Common myeloid progenitor, CD34-positive (primary cell): ENCODE results near the gene TTC23.

Experiments
- CTCF ChIA-PET: fragments of 350-600 bp; sonication (Branson Sonifier 250); formaldehyde crosslinking; loops from one replicate; lab custom pipeline; 2021; ENCODE audit warnings: antibody characterized with exemption; lab: Charles Lee
- POLR2A ChIA-PET: fragments of 350-600 bp; sonication (Branson Sonifier 250); formaldehyde crosslinking; loops from one replicate; lab custom pipeline; 2021; ENCODE audit warnings: antibody characterized with exemption; lab: Charles Lee
- DNase-seq, 3 donors: peaks; one replicate each; pipeline versions ENCODE4 v3.0.0 to v3.0.0-alpha.2; 2013
- H3K27ac ChIP-seq, 2 experiments: 1 replicate in 1 of 2; 2 replicates in 1 of 2; pipeline ENCODE4 v1.7.0; 2013; ENCODE audit warnings: inconsistent platforms in 2 of 2, low read length in 2 of 2, mild to moderate bottlenecking in 2 of 2, low read depth in 1 of 2, moderate library complexity in 1 of 2; ENCODE audit not compliant: severe bottlenecking in 2 of 2, insufficient read depth in 1 of 2, poor library complexity in 1 of 2
- H3K27me3 ChIP-seq, 5 experiments: replicated peaks in 2 of 5; 1 replicate in 3 of 5; 2 replicates in 2 of 5; pipeline versions ENCODE4 v1.6.1 to v1.7.0; 2013; ENCODE audit warnings: low read length in 4 of 5, mild to moderate bottlenecking in 2 of 5, moderate library complexity in 2 of 5, inconsistent platforms in 1 of 5; ENCODE audit not compliant: insufficient read depth in 5 of 5, control insufficient read depth in 4 of 5
- H3K36me3 ChIP-seq, 4 experiments: 1 replicate in 2 of 4; 2 replicates in 2 of 4; pipeline versions ENCODE4 v1.6.1 to v1.7.0; 2013; ENCODE audit warnings: low read length in 3 of 4, control low read depth in 1 of 4, mild to moderate bottlenecking in 1 of 4; ENCODE audit not compliant: control insufficient read depth in 4 of 4, insufficient read depth in 4 of 4
- H3K4me1 ChIP-seq, 4 experiments: 1 replicate in 3 of 4; 2 replicates in 1 of 4; pipeline versions ENCODE4 v1.6.1 to v1.7.1; 2013; ENCODE audit warnings: low read length in 3 of 4, mild to moderate bottlenecking in 3 of 4, control low read depth in 1 of 4, inconsistent platforms in 1 of 4, moderate library complexity in 1 of 4; ENCODE audit not compliant: control insufficient read depth in 4 of 4, insufficient read depth in 4 of 4; ENCODE audit errors: control extremely low read depth in 1 of 4
- H3K4me3 ChIP-seq, 7 experiments: 1 replicate in 4 of 7; 2 replicates in 3 of 7; pipeline versions ENCODE4 v1.5.1 to v1.7.0; 2013; ENCODE audit warnings: mild to moderate bottlenecking in 7 of 7, low read length in 6 of 7, moderate library complexity in 6 of 7, inconsistent platforms in 2 of 7, low read depth in 2 of 7, control low read depth in 1 of 7; ENCODE audit not compliant: insufficient read depth in 4 of 7, control insufficient read depth in 1 of 7; ENCODE audit errors: extremely low read depth in 1 of 7
- H3K9me3 ChIP-seq, 5 experiments: 1 replicate in 4 of 5; 2 replicates in 1 of 5; pipeline versions ENCODE4 v1.6.1 to v1.7.1; 2013; ENCODE audit warnings: low read length in 4 of 5, mild to moderate bottlenecking in 2 of 5, inconsistent platforms in 1 of 5, low read depth in 1 of 5, moderate library complexity in 1 of 5; ENCODE audit not compliant: control insufficient read depth in 4 of 5, insufficient read depth in 2 of 5; ENCODE audit errors: control extremely low read depth in 1 of 5
- WGBS: methylation state at CpG from one replicate; pipeline ENCODE4 v1.1.5; 2013; ENCODE audit not compliant: insufficient coverage; 5-methylcytosine and 5-hydroxymethylcytosine counted together

The TTC23 gene

DNA sequence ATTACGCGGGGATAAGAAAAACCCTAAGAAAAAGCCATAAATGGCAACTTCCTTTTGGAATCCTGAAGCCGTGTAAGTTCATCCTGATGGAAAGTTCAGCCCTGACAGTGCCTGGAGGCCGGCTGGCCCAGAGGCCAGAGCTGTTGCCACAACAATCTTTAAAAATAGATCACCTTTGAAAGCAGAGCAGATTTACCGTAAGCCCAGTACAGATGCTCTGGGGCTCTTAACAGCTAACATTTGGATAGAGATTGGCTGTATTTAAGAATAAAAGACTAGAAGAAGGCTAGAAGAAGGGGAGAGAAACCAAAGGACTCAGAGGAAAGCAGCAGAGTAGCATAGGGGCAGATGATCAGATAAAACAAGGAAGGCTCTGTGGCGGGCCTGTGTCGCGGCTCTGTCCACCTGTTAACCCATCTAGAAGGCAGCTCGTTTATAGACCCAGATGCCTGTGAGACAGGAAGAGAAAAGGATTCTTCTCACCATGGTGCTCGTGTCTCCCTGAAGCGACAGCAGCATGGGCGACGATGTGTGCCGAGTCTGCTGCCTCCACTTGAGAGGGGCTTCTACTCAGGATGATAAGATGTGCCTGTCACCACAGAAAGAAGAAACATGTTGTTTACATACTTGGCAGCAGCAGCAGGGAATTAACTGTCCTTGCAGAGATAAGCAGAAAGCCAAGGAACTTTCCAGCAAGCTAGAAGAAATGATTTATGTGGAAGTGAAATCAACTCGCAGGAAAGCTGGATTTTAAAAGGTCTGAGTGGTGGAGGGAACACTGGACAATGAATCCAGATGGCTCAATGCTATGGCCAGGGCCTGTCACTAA is 74.6 kb downstream of the TTC23 start:
- 87% methylated on average over 13 of the region's 15 CpGs for WGBS
- Histone ChIP-seq H3K27ac (no peak overlapping the region), H3K36me3 (peaks cover 0 to 8% (median under 1%) of the 10 kb centered on the region in 4 experiments), H3K27me3 (no peaks in the 10 kb centered on the region), H3K9me3 (no peaks in the 10 kb centered on the region), H3K4me1 (no peaks in the 10 kb centered on the region), H3K4me3 (no peak overlapping the region)
- ChIA-PET POLR2A (no interaction called here), CTCF (no interaction called here)
- no peak for DNase-seq

GRCh38 chr15:99172989-99173388 is 76.4 kb downstream of the TTC23 start:
- Histone ChIP-seq H3K36me3 (peaks cover 0 to 8% (median under 1%) of the 10 kb centered on the region in 4 experiments), H3K4me3 (no peak overlapping the region), H3K27ac (no peak overlapping the region), H3K27me3 (no peaks in the 10 kb centered on the region), H3K4me1 (peaks cover 0 to 4% (median 0%) of the 10 kb centered on the region in 4 experiments), H3K9me3 (no peaks in the 10 kb centered on the region)
- ChIA-PET CTCF (no interaction called here), POLR2A (no interaction called here)
- WGBS: 100% methylated on average over 2 of the region's 3 CpGs
- DNase-seq: no peak

DNA sequence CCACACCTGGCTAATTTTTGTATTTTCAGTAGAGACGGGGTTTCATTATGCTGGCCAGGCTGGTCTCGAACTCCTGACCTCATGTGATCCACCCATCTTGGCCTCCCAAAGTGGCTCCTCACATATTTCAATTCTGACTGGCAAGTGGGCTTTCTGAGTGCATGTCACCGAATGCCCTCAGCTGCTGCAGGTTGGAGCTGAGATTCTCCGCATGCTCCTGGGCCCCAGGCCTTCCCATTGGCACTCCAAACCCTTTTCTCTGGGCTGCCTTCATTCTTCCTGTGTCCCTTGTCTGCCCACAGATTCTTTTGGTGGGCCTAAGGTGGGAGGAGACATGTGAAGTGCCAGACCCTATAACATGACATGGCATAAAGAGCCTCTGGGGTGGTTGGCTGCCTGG is 77.2 kb downstream of the TTC23 start:
- POLR2A ChIA-PET: interaction anchor here (0.6 kb wide), 1 partner anchor 22 kb away, joined by 3 read pairs; no protein-coding TSS in a partner anchor
- Histone ChIP-seq H3K4me1 (peaks cover 0 to 4% (median 0%) of the 10 kb centered on the region in 4 experiments), H3K9me3 (no peaks in the 10 kb centered on the region), H3K27ac (no peak overlapping the region), H3K27me3 (no peaks in the 10 kb centered on the region), H3K36me3 (peaks cover 0 to 11% (median under 1%) of the 10 kb centered on the region in 4 experiments), H3K4me3 (no peak overlapping the region)
- no peak for DNase-seq
- WGBS: 100% methylated on average over 4 of the region's 4 CpGs
- CTCF ChIA-PET: no interaction called here

- 98% methylated on average over 5 of the region's 7 CpGs for WGBS
- POLR2A ChIA-PET: no interaction called here
These were observed 78.8 kb downstream of the TTC23 start for GRCh38 chr15:99170476-99171065.

DNA sequence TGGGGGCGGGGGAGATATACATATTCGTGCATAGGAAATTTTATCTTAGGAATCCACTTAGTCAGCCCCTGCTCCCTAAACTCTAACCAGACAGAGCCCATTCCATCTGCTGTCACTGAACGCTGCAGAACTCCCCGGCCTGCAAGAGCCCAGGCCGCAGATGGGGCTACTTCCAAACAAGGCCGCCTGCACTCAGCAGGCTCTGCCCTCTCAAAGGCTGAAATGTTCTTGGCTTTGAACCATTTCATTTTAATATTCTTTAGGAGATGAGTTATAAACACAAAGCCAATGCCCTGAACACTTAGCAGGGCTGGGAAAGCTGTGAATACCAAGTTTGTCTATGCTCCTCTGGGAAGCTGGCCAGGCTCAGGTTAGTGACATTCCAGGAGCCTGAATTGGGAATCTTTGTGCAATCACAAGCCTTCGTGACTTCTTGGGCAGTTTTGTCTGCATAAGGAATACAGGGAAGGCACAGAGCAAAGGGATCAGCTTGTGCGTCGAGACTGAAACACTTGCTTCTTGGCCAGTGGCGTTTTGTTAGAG is 79.5 kb downstream of the TTC23 start:
- H3K27me3 ChIP-seq: no peaks in the 10 kb centered on the region
- CTCF ChIA-PET: no interaction called here
- peaks cover 0 to 12% (median under 1%) of the 10 kb centered on the region in 4 experiments for H3K36me3 ChIP-seq
- no peaks in the 10 kb centered on the region for H3K9me3 ChIP-seq
- no peak for DNase-seq
- POLR2A ChIA-PET: no interaction called here
- 98% methylated on average over 8 of the region's 10 CpGs for WGBS
- peaks cover 0 to 4% (median 0%) of the 10 kb centered on the region in 4 experiments for H3K4me1 ChIP-seq
- H3K27ac ChIP-seq: no peak overlapping the region
- no peak overlapping the region for H3K4me3 ChIP-seq

More at GRCh38 chr15:99170476-99171065, 78.8 kb downstream of the TTC23 start:
- Histone ChIP-seq H3K4me1 (peaks cover 0 to 4% (median 0%) of the 10 kb centered on the region in 4 experiments), H3K27me3 (no peaks in the 10 kb centered on the region), H3K9me3 (no peaks in the 10 kb centered on the region), H3K4me3 (no peak overlapping the region), H3K27ac (no peak overlapping the region), H3K36me3 (peaks cover 0 to 12% (median under 1%) of the 10 kb centered on the region in 4 experiments)
- CTCF ChIA-PET: no interaction called here
- DNase-seq: no peak

GRCh38 chr15:99168601-99169580 is 80.5 kb downstream of the TTC23 start:
- Histone ChIP-seq H3K4me3 (no peak overlapping the region), H3K36me3 (peaks cover 0 to 12% (median under 1%) of the 10 kb centered on the region in 4 experiments), H3K27ac (no peak overlapping the region), H3K4me1 (peaks cover 0 to 4% (median 0%) of the 10 kb centered on the region in 4 experiments), H3K27me3 (no peaks in the 10 kb centered on the region), H3K9me3 (no peaks in the 10 kb centered on the region)
- ChIA-PET CTCF (interaction anchor here (1.4 kb wide), 1 partner anchor 28 kb away, joined by 3 read pairs; no protein-coding TSS in a partner anchor), POLR2A (no interaction called here)
- peak in 2 of 3 donors; percentile 2 to 5 for DNase-seq
- WGBS: 100% methylated on average over 4 of the region's 5 CpGs
